WERI-Rb-1 (cell line): ENCODE results near the gene RIPOR3.

Experiments used
- DNase-seq: peaks from one replicate; pipeline ENCODE4 v3.0.0-alpha.2; 2020
- H3K27ac ChIP-seq: fragments of 250-450 bp; sonication (Bioruptor Pico); 2 replicates; pipeline ENCODE4 v1.5.1; 2020; ENCODE audit warnings: mild to moderate bottlenecking, moderate library complexity
- H3K27me3 ChIP-seq: fragments of 250-450 bp; sonication (Bioruptor Pico); 2 replicates; pipeline ENCODE4 v1.5.1; 2021; ENCODE audit warnings: mild to moderate bottlenecking, low read depth, moderate library complexity; ENCODE audit not compliant: insufficient read depth, severe bottlenecking
- H3K36me3 ChIP-seq: fragments of 250-450 bp; sonication (Bioruptor Pico); 2 replicates; pipeline ENCODE4 v1.5.1; 2020; ENCODE audit warnings: mild to moderate bottlenecking, moderate library complexity
- H3K4me3 ChIP-seq: 2 replicates; pipeline ENCODE4 v1.5.1; 2011; ENCODE audit warnings: low read depth, mild to moderate bottlenecking, control low read depth, low read length
- H3K9me3 ChIP-seq: fragments of 250-450 bp; sonication (Bioruptor Pico); 2 replicates; pipeline ENCODE4 v1.5.1; 2021; ENCODE audit warnings: mild to moderate bottlenecking, moderate library complexity; ENCODE audit not compliant: severe bottlenecking
- CTCF ChIP-seq: IDR thresholded peaks from 2 replicates; pipeline ENCODE4 v1.5.1; 2011; ENCODE audit warnings: low read depth, mild to moderate bottlenecking, control low read depth, inconsistent platforms, low read length

RIPOR3 gene

GRCh38 chr20:50629670-50630045 lies 61.7 kb downstream of the RIPOR3 start:
- Histone ChIP-seq H3K4me3 (no peak overlapping the region), H3K9me3 (no peaks in the 10 kb centered on the region), H3K27ac (no peak overlapping the region), H3K27me3 (no peaks in the 10 kb centered on the region), H3K36me3 (no peaks in the 10 kb centered on the region)
- TF ChIP-seq CTCF: no peak
- DNase-seq: no peak

GRCh38 chr20:50628853-50629669 lies 62.3 kb downstream of the RIPOR3 start:
- TF ChIP-seq CTCF: no peak
- peak overlapping the region; percentile 23 for H3K4me3 ChIP-seq
- H3K36me3 ChIP-seq: no peaks in the 10 kb centered on the region
- H3K27me3 ChIP-seq: no peaks in the 10 kb centered on the region
- DNase-seq: no peak
- H3K27ac ChIP-seq: peak overlapping the region; percentile 77
- no peaks in the 10 kb centered on the region for H3K9me3 ChIP-seq

GRCh38 chr20:50628332-50628731 lies 63.0 kb downstream of the RIPOR3 start:
- no peaks in the 10 kb centered on the region for H3K36me3 ChIP-seq
- H3K27me3 ChIP-seq: no peaks in the 10 kb centered on the region
- H3K27ac ChIP-seq: peak overlapping the region; percentile 77
- H3K9me3 ChIP-seq: no peaks in the 10 kb centered on the region
- H3K4me3 ChIP-seq: peak overlapping the region; percentile 23
- TF ChIP-seq CTCF: no peak
- peak; percentile 81 for DNase-seq

- no peaks in the 10 kb centered on the region for H3K36me3 ChIP-seq
- no peaks in the 10 kb centered on the region for H3K27me3 ChIP-seq
- no peaks in the 10 kb centered on the region for H3K9me3 ChIP-seq
- H3K27ac ChIP-seq: no peak overlapping the region
- no peak overlapping the region for H3K4me3 ChIP-seq
- TF ChIP-seq CTCF: no peak
- no peak for DNase-seq
Observed at GRCh38 chr20:50627747-50628146, 63.6 kb downstream of the RIPOR3 start.

- H3K4me3 ChIP-seq: no peak overlapping the region
- DNase-seq: peak; percentile 73
- peaks cover 4% of the 10 kb centered on the region for H3K9me3 ChIP-seq
- peak; percentile 82 for TF ChIP-seq CTCF
- no peak overlapping the region for H3K27ac ChIP-seq
- H3K36me3 ChIP-seq: no peaks in the 10 kb centered on the region
- H3K27me3 ChIP-seq: no peaks in the 10 kb centered on the region
Observed at GRCh38 chr20:50625986-50626677, 65.2 kb downstream of the RIPOR3 start.
